RKO (cell line): ENCODE results near the gene FAM193B.

Source experiments
- DNase-seq: peaks from one replicate; pipeline ENCODE4 v3.0.0-alpha.2; 2016; ENCODE audit warnings: low spot score

FAM193B gene

GRCh38 chr5:177500685-177501522 lies 53.5 kb downstream of the FAM193B start:
- peak; percentile 83 for DNase-seq

GRCh38 chr5:177499842-177500241 lies 54.5 kb downstream of the FAM193B start:
- no peak for DNase-seq

DNA sequence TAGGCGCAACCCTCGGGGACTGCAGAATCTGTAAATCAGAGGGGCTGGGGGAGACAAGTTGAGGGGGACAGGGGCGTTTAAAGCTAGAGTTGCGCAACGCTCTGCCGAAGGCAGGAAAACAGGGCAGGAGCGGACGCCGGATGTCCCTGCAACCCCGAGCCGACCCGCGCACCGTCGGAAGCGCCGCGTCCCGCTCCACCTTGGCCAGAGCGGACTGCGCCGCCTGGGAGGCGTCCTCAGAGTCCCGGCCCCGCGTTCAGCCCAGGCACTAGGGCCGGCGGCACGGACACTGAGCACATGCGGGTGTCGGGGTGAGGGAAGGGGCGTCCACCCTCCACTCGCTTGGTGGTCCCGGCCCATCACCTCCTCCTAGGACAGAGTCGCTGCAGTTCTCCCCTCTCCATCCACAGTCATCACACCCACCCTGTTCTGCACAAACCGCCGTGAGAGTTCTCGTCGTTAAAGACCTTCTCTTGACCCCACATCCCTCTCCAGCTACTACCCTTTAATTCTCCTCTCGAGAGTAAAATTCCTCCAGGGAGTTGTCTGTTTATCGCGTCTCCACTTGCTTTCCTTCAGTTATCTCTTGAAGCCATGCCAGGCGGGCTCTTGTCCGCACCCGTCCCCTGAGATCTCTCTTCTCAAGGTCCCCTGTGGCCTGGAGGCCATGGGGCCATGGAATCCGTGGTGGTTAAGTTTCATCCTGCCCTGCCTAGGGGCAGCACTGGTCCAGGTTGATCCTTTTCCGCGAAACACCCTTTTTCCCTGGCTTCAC lies 56.2 kb downstream of the FAM193B start:
- DNase-seq, result no peak

GRCh38 chr5:177497292-177498012 lies 56.9 kb downstream of the FAM193B start, which contains the start of gene PDLIM7:
TSS of gene PDLIM7 (minus strand) at chr5:177497604. CDS start at chr5:177496512, 1,092 bp downstream.
- DNase-seq, result peak; percentile 92

DNA sequence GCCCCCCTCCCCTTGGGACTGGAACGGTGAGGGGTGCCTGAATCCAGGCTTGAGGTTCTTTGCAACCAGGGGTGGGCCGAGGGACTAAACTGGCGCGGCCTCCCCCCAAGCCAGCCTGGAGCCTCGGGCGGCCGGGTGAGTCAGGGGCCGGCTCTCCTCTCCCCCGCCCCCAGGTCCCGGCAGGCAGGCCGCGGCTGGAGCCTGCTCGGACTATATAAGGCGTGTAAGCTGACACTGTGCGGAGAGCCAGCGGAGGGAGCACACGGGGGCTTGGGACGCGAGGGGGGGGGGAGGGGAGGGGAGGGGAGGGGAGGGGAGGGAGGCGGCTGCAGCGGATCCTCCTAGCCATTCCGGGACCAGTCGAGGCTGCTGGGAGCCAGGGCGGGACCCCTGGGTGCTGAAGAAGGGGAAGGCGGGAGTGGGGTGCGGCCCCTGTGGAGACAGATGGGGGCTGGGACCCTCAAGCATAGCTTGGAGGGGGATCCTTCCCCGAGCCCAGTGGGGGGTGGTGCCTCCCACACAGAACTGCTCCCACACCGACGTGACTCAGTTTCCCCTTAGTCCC lies 57.6 kb downstream of the FAM193B start:
- peak; percentile 96 for DNase-seq

DNA sequence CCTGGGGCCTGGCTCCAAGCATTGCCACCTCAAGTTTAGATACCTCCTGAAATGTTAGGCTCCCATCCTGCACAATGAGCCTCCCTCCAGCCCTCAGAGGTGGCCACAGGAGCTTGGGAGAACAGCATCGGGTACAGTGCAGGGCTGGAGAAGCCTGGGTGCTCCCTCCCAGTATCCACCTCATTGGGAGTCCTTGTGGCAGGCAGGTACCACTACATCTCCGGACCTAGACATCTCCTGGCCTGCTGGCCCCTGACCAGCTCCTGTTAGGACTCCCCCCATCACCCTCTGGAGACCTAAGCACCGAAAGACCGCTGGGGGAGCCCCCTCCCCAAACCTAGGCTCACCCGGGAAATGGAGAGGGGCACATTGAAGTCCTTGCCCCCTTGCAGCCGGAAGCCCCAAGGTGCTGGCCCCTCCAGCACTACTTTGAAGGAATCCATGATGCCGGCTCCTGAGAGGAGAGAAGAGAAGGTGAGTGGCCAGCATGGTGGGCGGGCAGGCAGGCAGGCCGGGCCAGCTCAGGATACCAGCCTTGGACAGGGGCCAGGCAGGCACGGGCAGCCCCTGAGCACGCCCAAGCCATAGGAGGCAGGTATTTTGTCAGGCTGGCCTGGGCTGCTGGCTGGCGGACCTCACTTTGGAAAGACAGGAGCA lies 58.2 kb downstream of the FAM193B start:
- peak; percentile 87 for DNase-seq

- DNase-seq, result peak; percentile 82
Measured at GRCh38 chr5:177495243-177496060, 58.9 kb downstream of the FAM193B start.

- peak; percentile 92 for DNase-seq
Measured at GRCh38 chr5:177494346-177495195, 59.8 kb downstream of the FAM193B start.

DNA sequence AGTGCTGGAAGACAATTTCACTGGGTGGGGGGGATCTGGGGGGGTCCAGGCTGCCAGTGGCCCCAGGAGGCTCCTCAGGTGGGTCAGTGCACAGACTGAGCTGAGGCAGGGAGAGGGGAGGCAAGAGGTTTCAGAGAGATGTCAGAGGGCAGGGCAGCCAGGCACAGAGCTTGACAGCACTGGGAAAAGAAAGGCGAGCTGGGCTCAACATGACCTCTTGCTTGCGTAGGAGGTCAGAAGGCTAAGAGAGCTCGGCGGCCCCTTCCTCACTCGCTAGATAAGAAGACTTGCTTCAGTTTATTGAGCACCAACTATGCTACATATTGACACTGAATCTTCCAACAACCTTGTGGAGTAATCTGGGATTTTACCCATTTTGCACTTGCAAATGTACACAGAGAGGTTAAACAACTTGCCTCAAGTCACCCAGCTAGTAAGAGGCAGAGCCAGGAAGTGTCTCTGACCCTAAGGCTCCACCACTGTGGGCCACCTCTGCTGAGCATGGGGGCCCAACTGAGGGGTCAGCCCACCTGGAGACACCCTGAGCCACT lies 60.5 kb downstream of the FAM193B start:
- DNase-seq, result no peak

- no peak for DNase-seq
Measured at GRCh38 chr5:177492841-177493240, 61.5 kb downstream of the FAM193B start.

- DNase-seq, result no peak
Measured at GRCh38 chr5:177491983-177492746, 62.2 kb downstream of the FAM193B start.

DNA sequence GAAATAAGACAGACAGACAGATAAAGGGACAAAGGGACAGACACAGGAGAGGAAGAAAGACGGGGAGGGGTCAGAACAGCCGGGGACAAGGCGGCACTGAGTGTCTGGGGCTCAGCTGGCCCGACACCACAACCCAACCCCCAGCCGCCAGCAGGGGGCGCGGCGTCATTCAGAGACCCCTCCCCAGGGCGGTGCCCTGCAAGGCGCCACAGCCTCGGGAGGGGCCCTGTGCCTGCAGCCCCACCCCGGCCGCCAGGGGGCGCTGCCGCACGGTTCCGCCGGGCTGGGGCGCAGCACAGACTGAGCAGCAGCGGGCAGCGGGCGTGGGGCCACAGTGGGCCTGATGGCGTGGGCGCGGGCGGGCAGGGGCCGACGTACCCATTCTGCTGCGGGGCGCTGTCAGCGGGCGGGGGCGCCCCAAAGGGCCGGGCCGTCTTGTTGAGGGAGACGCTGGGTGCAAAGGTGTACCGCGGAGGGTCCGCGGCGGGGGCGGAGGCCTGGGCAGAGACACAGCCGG lies 62.9 kb downstream of the FAM193B start:
- DNase-seq, result peak; percentile 37

- no peak for DNase-seq
Measured at GRCh38 chr5:177490992-177491391, 63.4 kb downstream of the FAM193B start.

- no peak for DNase-seq
Measured at GRCh38 chr5:177490311-177490991, 63.9 kb downstream of the FAM193B start.

- DNase-seq, result no peak
Measured at GRCh38 chr5:177489119-177489716, 65.1 kb downstream of the FAM193B start.

- no peak for DNase-seq
Measured at GRCh38 chr5:177487975-177488374, 66.4 kb downstream of the FAM193B start.

GRCh38 chr5:177487144-177487543 lies 67.2 kb downstream of the FAM193B start:
- DNase-seq, result no peak
